DOHH2 (cell line): ENCODE results near the gene ARHGEF25.

Source experiments
- EZH2phosphoT487 ChIP-seq: fragments of 200-600 bp; sonication (generic); IDR thresholded peaks from 2 replicates; pipeline ENCODE4 v1.6.1; 2017; ENCODE audit warnings: borderline replicate concordance, mild to moderate bottlenecking, antibody characterized with exemption, low read length, moderate library complexity, mixed read lengths
- TF ChIP-seq, protein P1 (sequence below): fragments of 200-600 bp; sonication (generic); IDR thresholded peaks from one replicate; pipeline ENCODE4 v1.5.1; 2014; ENCODE audit warnings: antibody characterized with exemption, mild to moderate bottlenecking, low read depth, low read length; ENCODE audit not compliant: poor library complexity, severe bottlenecking

DNA sequence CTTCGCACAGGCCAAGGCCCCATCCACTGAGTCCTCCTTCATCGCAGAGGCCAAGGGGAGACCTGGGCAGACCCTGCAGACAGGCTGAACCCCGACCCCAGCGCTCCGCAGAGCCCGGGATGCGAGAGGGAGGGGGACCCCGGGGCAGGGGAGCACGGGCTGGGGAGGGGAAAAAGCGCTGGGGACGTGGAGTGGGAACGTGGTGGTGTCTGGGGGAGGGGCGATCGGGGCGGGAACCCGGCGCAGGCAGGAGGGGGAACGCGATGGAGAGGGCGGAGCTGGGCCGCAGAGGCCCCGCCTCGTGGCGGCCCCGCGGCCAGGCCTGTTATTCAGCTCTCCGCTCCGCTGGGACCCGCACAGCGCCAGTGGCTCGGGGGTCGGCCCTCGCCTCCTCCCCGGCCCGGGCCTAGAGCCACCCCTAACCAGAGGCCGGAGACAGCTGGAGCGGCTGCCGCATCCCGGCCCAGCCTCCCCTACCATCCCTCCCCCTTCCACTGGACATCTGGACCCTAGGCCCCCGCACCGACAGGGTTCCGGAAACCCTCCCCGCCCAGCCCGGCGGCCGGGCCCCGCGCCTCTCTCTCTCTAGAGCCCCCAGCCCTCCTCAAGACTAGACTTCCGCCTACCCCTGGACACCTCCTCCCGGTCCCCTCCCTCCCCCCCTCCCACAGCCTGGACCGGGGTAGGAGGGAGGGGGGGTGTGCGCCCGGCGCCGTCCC, at the start of gene ARHGEF25:
- TF ChIP-seq, protein P1, sequence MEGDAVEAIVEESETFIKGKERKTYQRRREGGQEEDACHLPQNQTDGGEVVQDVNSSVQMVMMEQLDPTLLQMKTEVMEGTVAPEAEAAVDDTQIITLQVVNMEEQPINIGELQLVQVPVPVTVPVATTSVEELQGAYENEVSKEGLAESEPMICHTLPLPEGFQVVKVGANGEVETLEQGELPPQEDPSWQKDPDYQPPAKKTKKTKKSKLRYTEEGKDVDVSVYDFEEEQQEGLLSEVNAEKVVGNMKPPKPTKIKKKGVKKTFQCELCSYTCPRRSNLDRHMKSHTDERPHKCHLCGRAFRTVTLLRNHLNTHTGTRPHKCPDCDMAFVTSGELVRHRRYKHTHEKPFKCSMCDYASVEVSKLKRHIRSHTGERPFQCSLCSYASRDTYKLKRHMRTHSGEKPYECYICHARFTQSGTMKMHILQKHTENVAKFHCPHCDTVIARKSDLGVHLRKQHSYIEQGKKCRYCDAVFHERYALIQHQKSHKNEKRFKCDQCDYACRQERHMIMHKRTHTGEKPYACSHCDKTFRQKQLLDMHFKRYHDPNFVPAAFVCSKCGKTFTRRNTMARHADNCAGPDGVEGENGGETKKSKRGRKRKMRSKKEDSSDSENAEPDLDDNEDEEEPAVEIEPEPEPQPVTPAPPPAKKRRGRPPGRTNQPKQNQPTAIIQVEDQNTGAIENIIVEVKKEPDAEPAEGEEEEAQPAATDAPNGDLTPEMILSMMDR = no peak
- no peak for TF ChIP-seq EZH2phosphoT487
